NCI-H2029 treated with DMSO at 0.1 percent for 48 hours (cell line): ENCODE measurements around the gene KCNA5.

Experiments
- DNase-seq: peaks from one replicate; lab custom pipeline; 2025; lab: John Stamatoyannopoulos, UW

Gene KCNA5

DNA sequence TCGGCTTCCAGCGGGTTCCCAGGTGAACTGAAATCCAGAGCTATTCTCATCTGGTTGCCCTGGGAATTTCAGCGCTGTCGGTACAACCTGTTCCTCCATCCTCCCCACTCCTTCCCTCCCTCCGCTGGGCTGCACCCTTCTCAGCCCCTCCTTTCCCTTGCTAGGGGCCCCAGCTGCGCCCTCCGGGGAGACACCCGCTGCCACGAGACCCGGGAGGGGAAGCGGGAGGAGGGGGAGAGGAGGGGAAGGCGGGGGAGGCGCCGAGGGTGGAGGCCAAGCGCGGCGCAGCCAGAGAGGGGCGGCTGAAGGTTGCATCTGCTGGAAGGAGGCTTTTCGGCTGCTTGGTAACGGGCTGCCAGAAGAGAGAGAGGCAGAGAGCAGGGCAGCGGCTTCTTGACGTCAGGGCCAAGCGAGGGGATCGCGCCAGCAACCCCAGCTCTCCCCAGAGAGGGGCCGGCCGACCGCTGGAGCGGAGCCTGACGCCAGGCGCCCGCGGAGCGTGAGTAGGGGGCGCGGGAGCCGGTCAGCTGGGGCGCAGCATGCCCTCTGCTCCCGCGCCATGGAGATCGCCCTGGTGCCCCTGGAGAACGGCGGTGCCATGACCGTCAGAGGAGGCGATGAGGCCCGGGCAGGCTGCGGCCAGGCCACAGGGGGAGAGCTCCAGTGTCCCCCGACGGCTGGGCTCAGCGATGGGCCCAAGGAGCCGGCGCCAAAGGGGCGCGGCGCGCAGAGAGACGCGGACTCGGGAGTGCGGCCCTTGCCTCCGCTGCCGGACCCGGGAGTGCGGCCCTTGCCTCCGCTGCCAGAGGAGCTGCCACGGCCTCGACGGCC, at the start of gene KCNA5:
TSS of gene KCNA5 (plus strand) at position 291 of the 831 bp plus-strand sequence. CDS start at position 560, 269 bp downstream.
- no peak for DNase-seq

DNA sequence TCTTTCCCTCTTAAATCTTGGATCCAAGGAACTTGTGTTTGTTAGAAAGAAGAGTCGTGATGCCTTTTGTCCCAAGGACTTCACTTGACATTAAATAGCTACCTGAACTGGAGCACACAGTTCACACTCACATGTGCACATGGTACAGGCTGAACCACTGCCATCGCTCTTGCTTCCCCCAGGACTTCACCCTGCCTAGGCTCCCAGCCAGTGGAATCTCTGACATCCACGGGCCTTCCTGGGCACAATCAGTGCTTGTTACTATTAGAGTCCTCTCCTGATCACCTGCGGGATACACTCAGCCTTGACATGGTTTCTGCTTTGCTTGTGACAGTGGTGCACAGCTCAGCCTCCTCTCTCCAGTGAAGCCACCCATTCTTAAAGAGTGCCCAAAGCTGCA, 49.1 kb upstream of the KCNA5 start:
- no peak for DNase-seq

DNA sequence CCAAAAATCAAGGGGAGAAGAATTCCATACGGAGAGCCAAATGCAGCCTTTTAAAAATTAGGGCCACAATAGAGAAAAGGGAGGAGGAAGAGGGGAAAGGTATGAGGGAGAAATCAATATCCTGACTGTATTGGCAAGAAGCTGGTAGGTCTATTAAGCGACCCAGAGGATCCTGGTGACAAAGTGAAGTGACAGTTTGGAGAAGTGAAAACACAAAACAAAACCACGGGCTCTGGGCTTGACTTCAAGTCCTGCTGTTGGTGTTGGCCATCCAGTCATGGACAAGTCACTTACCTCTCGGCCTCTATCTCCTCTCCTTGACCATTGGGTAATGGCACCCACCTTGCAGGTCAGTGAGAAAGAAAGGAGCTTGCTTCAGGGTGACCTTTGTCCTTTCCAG, 47.0 kb upstream of the KCNA5 start:
- no peak for DNase-seq

DNA sequence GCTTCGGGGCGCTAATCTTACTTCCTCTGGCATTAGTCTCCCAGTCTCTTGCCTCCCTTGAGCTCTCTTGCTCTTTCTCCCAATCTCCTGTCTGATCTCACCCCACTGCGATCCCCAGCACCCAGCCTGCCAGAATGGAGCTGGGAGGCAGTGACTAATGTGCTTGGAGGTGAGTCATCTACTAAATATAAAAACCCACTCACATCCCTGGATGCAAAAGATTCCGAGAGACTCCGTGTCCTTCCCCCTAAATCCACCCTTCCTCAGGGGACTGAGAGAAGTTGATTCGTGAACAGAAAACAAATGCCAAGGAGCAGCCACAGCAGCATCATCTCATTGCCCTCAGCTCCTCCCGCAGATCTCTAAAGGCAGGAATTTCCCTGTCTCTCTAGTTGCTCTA, 45.7 kb upstream of the KCNA5 start:
- DNase-seq = no peak

DNA sequence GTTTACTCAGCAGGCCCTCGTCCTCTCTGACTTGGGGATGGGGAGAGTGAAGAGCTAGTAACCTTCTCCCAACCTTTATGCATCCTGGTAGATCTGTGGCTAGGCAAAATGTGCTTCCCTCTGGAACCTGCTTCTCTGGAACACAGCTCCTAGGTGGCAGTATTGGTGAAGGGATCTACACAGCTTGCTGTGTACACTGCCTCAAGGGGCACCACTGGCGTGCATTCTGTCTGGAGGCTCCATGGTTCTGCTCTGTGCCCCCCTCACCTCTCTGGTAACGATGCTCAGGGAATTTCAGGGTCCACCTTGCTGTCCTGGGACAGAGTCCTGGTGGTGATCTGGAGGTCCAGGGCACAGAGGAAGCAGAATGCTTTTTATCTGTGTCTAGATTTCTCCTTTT, 43.5 kb upstream of the KCNA5 start:
- no peak for DNase-seq

DNA sequence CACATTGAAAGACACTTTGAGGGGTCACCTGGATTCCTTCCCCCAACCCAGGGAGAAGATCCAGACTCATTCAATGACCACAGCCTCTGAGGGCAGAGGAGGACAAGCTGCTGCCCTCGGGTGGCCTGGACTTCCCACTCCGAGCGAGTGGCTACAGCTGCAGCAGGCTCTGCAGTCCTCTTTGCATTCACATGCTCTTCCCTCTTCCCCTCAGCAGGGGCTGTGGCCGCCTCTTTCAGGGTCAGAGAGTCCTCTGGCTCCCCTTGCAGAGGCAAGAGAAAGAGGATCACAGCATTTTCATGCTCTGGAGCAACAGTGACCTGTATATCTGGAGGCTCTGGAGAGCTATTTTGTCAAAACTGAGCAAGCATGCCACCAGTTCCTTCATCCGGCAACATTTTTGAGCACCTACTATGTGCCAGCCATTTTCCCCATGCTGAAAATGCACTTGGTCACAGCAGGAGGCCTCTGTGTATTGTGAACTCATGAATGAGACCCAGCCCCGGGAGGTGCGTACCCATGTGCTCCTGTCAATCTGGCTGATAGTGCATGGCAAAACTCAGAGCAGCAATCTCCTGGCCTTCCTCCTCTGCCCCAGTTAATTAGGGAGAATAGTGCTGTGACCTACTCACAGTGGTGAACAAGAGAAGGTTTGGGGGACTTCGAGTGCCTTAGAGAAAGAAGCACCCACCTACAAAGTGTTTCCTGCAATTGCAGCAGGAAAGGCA, 42.9 kb upstream of the KCNA5 start:
- DNase-seq = no peak

DNA sequence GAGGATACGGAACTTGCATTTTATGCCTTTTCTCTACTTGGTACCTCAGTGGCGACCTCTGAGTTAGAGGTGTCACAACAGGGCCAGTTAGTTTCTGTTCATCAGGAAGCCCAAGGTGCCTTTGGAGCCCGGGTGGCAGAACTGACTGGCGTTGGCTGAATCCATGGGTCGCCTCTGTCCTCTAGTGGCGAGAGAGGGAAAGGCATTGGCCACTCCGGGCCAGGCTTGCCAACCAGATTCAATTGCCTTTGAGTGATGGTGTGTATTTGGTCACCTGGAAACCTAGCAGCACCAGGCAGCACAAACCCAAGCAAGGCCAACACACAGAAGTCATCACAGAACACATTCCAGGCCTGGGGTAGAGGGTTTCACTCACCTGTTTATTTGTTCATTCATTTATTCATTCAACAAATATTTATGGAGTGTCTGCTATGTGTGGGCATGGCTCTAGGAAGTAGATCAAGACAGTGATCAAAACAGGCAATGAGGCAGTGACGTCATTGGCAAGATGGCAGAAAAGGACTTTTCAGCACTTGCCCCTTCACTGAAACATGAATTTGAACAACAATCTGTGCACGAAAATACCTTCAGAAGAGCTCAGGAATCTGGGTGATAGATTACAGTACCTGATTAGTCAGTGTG, 40.5 kb upstream of the KCNA5 start:
- peak; percentile 67 for DNase-seq

DNA sequence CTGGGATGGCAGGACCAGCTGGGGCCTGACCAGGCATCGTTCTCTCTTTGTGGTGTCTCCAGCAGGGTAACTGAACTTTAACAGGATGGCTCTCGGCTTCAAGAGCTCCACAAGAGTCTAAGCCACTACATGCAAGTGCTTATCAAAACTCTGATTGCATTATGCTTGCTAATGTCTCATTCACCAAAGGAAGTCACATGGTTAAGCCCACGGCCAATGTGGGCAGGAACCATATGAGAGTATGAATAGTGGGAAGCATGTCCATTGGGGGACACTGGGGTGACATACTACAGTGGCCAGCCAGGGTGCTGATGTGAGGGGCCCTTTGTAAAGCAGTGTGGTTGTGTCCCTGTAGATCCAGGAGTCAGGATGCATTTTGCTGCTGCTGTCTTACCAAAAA, 35.0 kb upstream of the KCNA5 start:
- DNase-seq = no peak

DNA sequence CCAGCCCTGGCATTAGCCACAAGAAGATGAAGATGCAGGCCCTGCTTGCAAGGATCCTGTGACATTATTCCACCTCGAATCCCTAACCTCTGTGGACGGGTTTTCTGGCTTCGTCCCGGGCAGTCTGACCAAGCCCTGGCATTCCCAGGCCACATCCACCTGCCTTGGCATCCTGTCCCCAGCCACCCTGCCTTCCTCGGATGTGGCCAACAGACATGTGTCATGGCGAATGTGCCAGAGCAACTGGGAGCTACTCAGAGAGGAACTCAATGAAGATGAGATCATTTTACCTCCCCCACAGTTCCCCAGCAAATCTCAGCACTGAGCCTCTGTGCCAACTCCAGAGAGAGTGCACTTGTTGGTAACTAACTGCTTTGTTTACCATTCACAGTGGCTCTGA, 33.5 kb upstream of the KCNA5 start:
- DNase-seq = no peak

DNA sequence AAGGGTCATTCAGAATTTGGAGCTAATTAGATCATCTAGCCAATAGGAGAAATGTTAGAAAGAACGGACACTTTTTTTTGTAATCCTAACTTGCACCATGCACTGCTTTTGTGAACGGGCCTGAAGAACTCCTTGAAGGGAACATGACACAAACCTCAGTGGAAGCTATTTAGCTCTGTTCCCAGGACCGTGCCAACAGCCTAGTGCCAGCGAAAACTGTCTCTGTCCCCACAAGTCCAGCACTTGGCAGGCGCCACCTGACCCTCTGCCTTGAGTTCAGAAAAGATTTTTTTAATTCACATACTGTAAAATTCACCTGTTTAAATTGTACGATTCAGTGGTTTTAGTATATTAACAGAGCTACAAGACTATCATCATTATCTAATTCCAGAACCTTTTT, 31.3 kb upstream of the KCNA5 start:
- no peak for DNase-seq

DNA sequence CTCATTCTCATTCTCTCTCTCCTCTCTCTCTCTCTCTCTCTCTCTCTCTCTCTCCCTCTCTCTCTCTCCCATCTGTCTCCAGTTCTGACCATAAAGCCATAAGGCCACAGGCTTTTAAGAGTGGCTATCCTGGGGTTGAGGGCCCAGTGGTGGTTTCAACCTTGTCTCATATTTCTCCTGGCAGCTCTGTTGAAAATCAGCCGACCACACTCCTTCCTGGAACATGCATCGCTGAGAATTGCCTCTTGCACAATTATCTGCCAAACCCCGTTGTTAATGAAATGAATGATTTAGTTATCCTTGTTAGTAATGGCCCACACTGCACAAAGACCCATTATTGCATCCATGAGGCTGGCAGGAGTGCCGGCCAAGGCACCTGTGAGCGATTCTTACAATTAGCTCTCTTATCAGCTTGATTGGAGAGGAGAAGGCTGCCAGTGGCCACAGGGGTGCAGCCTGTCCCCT, 30.4 kb upstream of the KCNA5 start:
- no peak for DNase-seq

DNA sequence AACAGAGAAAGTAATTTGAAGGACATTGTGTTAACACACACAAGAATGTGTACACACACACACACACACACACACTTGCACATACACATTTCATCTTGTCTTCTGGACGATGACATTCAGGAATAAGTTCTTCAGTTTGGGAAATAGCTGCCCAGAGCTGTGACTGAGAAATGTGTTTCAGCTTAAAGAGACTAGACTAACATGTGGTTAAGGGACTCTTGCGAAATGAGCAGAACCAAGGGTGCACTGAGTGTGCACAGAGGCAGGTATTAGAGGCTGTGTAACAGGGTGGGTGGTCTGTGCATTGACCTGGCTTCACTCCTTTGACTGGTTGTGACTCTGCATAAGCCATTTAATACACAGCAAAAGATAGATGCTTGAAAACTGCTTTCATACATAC, 29.4 kb upstream of the KCNA5 start:
- DNase-seq = no peak

DNA sequence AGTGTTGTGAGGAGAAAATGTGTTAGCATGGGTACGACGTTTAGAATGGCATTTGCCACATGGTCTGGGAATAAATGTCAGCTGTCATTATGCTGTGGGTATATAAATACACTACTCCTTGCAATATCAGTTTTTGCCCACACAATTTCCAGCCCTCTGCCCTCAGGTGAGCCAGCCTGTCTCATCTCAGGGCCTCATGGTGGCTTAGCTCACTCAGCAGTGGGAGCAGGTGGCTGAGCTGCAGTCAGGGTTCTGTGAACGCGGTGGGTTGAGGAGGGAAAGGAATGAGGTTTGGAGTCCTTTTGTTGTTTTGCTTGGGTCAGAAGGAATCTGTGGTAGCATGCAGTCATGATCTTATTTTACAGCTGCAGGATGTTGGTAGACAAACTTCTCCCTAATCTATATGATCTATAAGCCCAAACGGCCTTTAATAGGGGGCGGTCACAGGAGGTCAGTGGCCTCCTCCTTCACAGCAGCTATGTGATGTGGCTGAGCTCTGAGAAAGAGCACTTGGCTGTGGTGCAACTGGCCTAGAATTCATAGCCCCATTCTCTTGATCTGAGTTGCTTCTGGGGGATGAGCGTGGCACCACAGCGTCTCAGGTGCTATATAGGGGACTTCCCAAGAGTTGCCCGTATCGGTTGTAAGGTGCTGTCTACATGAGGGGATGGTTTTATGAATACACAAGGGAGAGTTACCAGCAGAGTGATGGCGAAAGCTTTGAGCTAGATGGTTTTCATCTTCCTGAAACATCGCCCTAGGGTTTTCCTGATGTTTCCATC, 27.8 kb upstream of the KCNA5 start:
- DNase-seq = no peak

DNA sequence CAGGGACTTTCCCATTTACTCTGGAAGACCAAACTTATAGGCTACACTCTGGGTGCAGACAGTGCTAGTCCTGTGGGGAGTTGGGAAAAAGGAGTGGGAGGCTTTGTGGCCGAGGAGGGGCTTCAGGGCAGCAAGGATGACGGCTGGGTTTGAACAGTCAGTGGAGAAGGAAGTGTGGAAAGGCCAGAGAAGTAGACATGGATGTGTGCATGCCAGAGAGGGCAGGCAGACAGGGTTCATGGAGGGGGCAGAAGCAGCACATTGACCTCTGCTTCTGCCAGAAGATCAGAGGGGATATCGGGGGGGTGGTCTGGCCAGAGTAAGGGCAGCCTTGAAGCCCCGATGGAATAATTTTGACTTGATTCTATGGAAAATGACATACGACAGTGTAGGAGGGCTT, 27.2 kb upstream of the KCNA5 start:
- no peak for DNase-seq

DNA sequence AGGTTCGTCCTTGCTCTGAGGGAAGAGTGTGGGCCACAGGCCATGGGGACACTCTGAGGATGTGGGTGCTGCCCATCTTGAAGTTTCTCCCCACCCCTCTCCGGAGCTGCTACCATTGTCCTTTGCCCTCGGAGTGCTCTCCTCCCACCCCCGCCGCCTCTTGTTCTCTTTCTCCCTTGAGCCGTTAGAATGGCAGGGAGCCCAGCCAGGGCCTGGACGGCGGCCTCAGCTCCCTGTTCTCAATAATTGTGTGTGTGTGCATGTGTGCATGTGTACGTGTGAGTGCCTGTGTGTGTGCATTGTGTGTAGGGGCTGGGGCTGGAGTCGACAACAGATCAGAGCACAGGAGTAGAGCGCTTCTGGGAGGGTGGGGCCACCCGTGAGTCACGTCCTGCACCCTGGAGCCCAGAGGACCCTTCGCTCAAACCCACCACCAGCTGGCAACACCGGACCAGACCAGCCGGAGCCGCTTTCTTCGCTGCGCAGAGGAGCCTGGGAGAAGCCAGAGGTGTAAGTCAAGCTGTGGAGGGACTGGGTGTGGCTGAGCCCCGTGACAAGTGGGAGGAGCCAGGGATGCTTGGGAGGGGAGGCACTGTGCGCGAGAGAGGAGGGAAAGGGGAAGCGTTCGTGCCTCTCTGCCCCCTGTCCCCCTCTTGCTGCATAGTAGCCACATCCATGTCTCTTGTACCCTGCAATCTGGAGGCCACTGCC, 25.9 kb upstream of the KCNA5 start:
- no peak for DNase-seq

DNA sequence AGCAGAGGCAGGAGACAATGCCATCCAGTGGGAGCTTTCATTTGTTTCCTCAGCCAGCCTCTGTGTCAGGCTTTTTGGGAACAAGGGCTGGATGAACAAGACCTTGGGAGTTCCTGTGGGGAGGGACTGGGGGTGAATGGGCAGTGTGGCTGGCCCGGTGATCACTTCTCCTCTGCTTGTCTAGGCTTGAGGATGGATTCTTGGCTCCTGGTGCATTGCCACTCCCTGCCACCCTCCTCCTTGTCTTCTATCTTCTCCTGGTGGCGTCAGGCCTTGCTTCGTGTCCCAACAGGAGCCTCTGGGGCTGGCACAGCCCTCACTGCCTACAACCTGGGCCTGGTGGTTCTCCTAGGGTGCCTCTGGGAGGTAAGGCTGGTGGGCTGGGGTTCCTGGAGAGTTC, 25.0 kb upstream of the KCNA5 start:
- no peak for DNase-seq

DNA sequence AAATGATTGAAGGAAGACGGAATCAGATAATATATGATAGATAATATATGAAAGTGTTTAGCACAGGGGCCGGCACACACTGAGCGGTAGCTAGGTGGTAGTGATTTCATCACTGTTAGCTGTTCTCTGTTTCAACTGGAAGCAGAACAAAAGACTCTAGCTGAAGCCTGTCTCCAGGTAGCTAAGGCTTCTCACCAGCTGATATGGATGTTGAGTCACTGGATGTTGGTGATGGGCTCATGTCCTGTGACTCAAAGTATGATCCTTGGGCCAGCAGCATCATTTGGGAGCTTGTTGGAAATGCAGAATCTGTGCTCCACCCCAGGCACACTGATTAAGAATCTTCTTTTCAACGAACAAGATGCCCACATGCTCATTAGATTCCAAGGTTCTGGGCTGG, 21.7 kb upstream of the KCNA5 start:
- DNase-seq = no peak

DNA sequence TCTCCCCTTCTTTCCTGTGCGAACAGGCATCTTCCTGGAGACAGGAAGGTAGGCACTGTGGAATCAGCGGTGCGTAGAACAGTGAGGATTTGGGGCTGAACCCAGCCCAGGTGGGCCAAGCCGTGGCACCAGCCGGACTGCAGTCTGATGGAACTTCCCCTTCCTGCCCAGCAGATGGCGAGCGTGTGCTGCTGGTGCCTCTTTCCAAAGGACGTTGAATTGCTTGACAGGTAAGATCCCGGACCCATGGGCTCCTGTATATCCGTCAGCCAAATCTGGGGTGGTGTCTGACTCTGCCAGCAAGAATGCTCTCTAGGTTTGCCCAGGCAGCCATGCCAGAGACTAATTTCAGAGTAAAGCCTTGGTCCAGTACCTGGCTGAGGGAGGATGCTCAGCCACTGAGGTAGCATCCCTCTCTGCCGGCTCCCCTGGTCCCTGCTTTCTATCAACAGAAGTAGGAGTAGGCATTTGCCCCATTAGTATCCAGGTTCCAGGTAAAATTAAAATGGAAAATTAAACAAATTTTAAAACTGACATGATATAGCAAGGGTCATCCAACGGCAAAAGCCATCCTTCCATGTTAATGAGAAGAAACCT, 21.1 kb upstream of the KCNA5 start:
- DNase-seq = peak; percentile 22

DNA sequence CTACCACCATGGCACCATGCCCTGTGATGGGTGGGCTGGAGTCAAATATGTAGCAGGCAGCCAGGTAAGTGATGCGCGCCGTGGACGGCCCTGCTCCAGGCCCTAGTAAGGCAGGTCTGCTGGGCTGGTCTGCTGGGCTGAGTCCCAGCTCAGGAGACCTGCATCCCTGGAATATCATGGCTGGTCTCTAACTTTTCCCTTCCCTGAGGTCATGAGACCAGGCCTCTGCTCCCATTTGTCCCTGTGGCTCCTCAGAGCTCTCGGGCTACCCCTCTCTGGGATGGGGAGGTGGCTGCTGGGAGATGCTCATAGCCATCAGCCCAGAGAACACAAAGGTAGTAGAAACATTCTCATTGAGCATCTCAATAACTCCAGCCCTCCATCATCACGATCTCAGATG, 19.8 kb upstream of the KCNA5 start:
- DNase-seq = no peak

DNA sequence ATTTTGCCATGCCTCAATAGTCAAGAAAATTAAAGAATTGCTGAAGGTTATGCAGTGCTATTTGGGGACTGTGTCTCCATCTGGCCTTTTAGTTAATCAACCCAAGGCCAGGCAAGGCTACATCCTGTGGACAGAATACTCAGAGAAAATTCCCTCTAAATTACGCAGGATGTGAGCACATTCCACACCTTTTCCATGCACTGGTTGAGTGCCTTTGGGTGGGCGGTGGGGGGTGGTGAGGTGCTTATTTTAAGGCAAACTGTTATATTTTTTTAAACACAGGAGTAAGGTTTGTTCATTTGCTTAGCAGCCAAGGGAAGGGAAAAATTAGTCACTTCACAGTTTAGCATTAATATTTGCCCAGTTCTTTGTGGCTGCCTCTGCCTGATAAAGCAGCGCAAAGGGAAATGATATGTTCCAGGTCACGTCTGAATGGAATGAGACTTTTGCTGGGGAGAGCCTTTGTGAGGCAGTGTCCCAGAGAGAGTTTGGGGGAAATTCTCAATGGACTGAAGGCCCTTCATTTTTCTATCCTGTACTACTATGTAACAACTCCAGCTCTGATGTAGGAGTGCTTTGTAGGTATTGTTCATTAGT, 17.2 kb upstream of the KCNA5 start:
- no peak for DNase-seq
